CD4-positive, alpha-beta memory T cell (primary cell): ENCODE measurements around the gene UCP2. TPM values are rescaled to one million over a fixed set of nuclear protein-coding genes. Genes with fewer than 3 reads are reported as not detected.

Experiments
- CTCF ChIA-PET: fragments of 350-600 bp; sonication (Branson Sonifier 250); formaldehyde crosslinking; loops from one replicate; lab custom pipeline; 2021; ENCODE audit warnings: inconsistent platforms; ENCODE audit not compliant: partially characterized antibody; lab: Charles Lee
- POLR2A ChIA-PET: fragments of 350-600 bp; sonication (Branson Sonifier 250); formaldehyde crosslinking; loops from one replicate; lab custom pipeline; 2021; ENCODE audit not compliant: partially characterized antibody; lab: Charles Lee
- DNase-seq, 5 donors: peaks; one replicate each; pipeline versions ENCODE4 v3.0.0 to v3.0.0-alpha.2; 2020 to 2022; ENCODE audit warnings: mixed read lengths in 1 of 5
- H3K27ac ChIP-seq: one replicate; pipeline ENCODE4 v1.7.0; 2013; ENCODE audit warnings: low read depth, low read length
- H3K27me3 ChIP-seq: 2 replicates; pipeline ENCODE4 v1.7.0; 2013; ENCODE audit warnings: mild to moderate bottlenecking, low read length, moderate library complexity; ENCODE audit not compliant: insufficient read depth
- H3K36me3 ChIP-seq: 2 replicates; pipeline ENCODE4 v1.7.0; 2013; ENCODE audit warnings: mild to moderate bottlenecking, low read length, moderate library complexity; ENCODE audit not compliant: insufficient read depth
- H3K4me1 ChIP-seq: 2 replicates; pipeline ENCODE4 v1.7.0; 2013; ENCODE audit warnings: mild to moderate bottlenecking, low read length, moderate library complexity; ENCODE audit not compliant: insufficient read depth
- H3K4me3 ChIP-seq, 2 donors: one replicate each; pipeline ENCODE4 v1.7.0; 2013; ENCODE audit warnings: low read length in 2 of 2, mild to moderate bottlenecking in 1 of 2
- H3K9me3 ChIP-seq, 2 donors: one replicate each; pipeline ENCODE4 v1.7.0; 2013; ENCODE audit warnings: low read length in 2 of 2, control low read depth in 1 of 2; ENCODE audit not compliant: control insufficient read depth in 1 of 2
- H3K27ac Mint-ChIP-seq, 7 donors: one replicate each; pipeline ENCODE4 v1.8.0; 2020 to 2021; ENCODE audit warnings: mixed read lengths in 7 of 7, mild to moderate bottlenecking in 6 of 7, inconsistent platforms in 3 of 7, moderate library complexity in 3 of 7
- H3K27me3 Mint-ChIP-seq, 2 donors: one replicate each; pipeline ENCODE4 v1.8.0; 2020 to 2021; ENCODE audit warnings: mixed read lengths in 2 of 2
- H3K36me3 Mint-ChIP-seq, 2 donors: one replicate each; pipeline ENCODE4 v1.8.0; 2020 to 2021; ENCODE audit warnings: mixed read lengths in 2 of 2, inconsistent platforms in 1 of 2, mild to moderate bottlenecking in 1 of 2
- H3K4me1 Mint-ChIP-seq, 4 donors: one replicate each; pipeline ENCODE4 v1.8.0; 2020 to 2021; ENCODE audit warnings: mixed read lengths in 4 of 4, mild to moderate bottlenecking in 1 of 4
- H3K4me3 Mint-ChIP-seq, 8 donors: one replicate each; pipeline ENCODE4 v1.8.0; 2020 to 2021; ENCODE audit warnings: mixed read lengths in 8 of 8, mild to moderate bottlenecking in 7 of 8, moderate library complexity in 6 of 8, inconsistent platforms in 3 of 8
- H3K9me3 Mint-ChIP-seq, 8 donors: one replicate each; pipeline ENCODE4 v1.8.0; 2020 to 2021; ENCODE audit warnings: mixed read lengths in 8 of 8, mild to moderate bottlenecking in 5 of 8, inconsistent platforms in 3 of 8, moderate library complexity in 1 of 8
- intact Hi-C: fragments of 100-400 bp; cut with micrococcal nuclease; formaldehyde crosslinking; loops from one replicate; pipeline ENCODE4 v1.15.1; 2023
- polyA plus RNA-seq, 2 donors: library from polyadenylated mRNA; unstranded; fragments of 300-500 nt; fragmentation: Illumina TruSeq; gene quantifications; one replicate each; pipeline ENCODE4 v1.2.3, GENCODE V29; 2021
- total RNA-seq, 2 experiments: library from RNA; stranded (reverse); gene quantifications; one replicate each; pipeline ENCODE4 v1.2.3, GENCODE V29; 2021

UCP2 gene
- total and polyA plus RNA-seq, 4 experiments from 2014 or later: 325 to 1,459 (median 623) TPM

GRCh38 chr11:73996161-73996747 lies 13.6 kb upstream of the UCP2 start:
- H3K4me1 ChIP-seq: peaks cover 77% of the 10 kb centered on the region
- no peak for DNase-seq
- POLR2A ChIA-PET: interaction anchor here (0.8 to 38.4 kb wide), 5 partner anchors 11 to 235 kb away, joined by 3 to 2221 read pairs (median 10); partner anchors contain the start of genes UCP2 and UCP3
- Mint-ChIP-seq H3K4me1 (peaks cover 47 to 82% (median 60%) of the 10 kb centered on the region in 4 donors), H3K9me3 (no peaks in the 10 kb centered on the region), H3K27me3 (no peaks in the 10 kb centered on the region), H3K36me3 (peaks cover 6 to 8% of the 10 kb centered on the region in 2 donors), H3K4me3 (peak overlapping the region; percentile 68 to 88 (median 82)), H3K27ac (peak overlapping the region; percentile 96 to 99 (median 98))
- intact Hi-C loops: loop anchor here (2.0 kb wide), 1 partner anchor 15 kb away; no protein-coding TSS in a partner anchor
- no peaks in the 10 kb centered on the region for H3K27me3 ChIP-seq
- H3K27ac ChIP-seq: peak overlapping the region; percentile 81
- H3K4me3 ChIP-seq: peak overlapping the region in 1 of 2 donors; percentile 8
- CTCF ChIA-PET: interaction anchor here (0.7 to 4.1 kb wide), 4 partner anchors 9 to 32 kb away, joined by 3 to 23 read pairs (median 13); no protein-coding TSS in a partner anchor
- no peaks in the 10 kb centered on the region for H3K9me3 ChIP-seq
- no peaks in the 10 kb centered on the region for H3K36me3 ChIP-seq

- no peaks in the 10 kb centered on the region for H3K27me3 ChIP-seq
- DNase-seq: peak; percentile 76 to 87 (median 81)
- H3K4me3 ChIP-seq: peak overlapping the region; percentile 8 to 25
- POLR2A ChIA-PET: interaction anchor here (0.8 to 38.4 kb wide), 8 partner anchors 11 to 234 kb away, joined by 3 to 2221 read pairs (median 6); partner anchors contain the start of genes C2CD3, PPME1, UCP2 and UCP3
- intact Hi-C loops: loop anchor here (1.0 to 2.0 kb wide), 3 partner anchors 10 to 15 kb away; no protein-coding TSS in a partner anchor
- H3K27ac Mint-ChIP-seq: peak overlapping the region; percentile 96 to 99 (median 98)
- peaks cover 49 to 82% (median 63%) of the 10 kb centered on the region in 4 donors for H3K4me1 Mint-ChIP-seq
- no peaks in the 10 kb centered on the region for H3K9me3 ChIP-seq
- CTCF ChIA-PET: interaction anchor here (0.7 to 4.1 kb wide), 6 partner anchors 9 to 32 kb away, joined by 3 to 23 read pairs (median 10); no protein-coding TSS in a partner anchor
- H3K36me3 Mint-ChIP-seq: peaks cover 2 to 3% of the 10 kb centered on the region in 2 donors
- no peaks in the 10 kb centered on the region for H3K36me3 ChIP-seq
- H3K4me1 ChIP-seq: peaks cover 82% of the 10 kb centered on the region
- no peaks in the 10 kb centered on the region for H3K27me3 Mint-ChIP-seq
- H3K4me3 Mint-ChIP-seq: peak overlapping the region; percentile 68 to 88 (median 82)
- H3K9me3 Mint-ChIP-seq: no peaks in the 10 kb centered on the region
- H3K27ac ChIP-seq: peak overlapping the region; percentile 81
Measured at GRCh38 chr11:73995731-73996130, 13.1 kb upstream of the UCP2 start.

GRCh38 chr11:73995247-73995646 lies 12.6 kb upstream of the UCP2 start:
- H3K9me3 Mint-ChIP-seq: no peaks in the 10 kb centered on the region

GRCh38 chr11:73991471-73992006 lies 8.9 kb upstream of the UCP2 start:
- ChIA-PET POLR2A (interaction anchor here (35.3 to 38.4 kb wide), 2 partner anchors 10 to 15 kb away, joined by 2221 read pairs; partner anchors contain the start of genes UCP2 and UCP3), CTCF (interaction anchor here (1.0 kb wide), 1 partner anchor 12 kb away, joined by 3 read pairs; no protein-coding TSS in a partner anchor)
- Mint-ChIP-seq H3K4me1 (peaks cover 30 to 57% (median 43%) of the 10 kb centered on the region in 4 donors), H3K4me3 (peak overlapping the region in 5 of 8 donors; percentile 18 to 68 (median 57)), H3K9me3 (no peaks in the 10 kb centered on the region), H3K36me3 (peaks cover 0 to 2% of the 10 kb centered on the region in 2 donors), H3K27me3 (no peaks in the 10 kb centered on the region), H3K27ac (peak overlapping the region; percentile 77 to 95 (median 90))
- Histone ChIP-seq H3K9me3 (no peaks in the 10 kb centered on the region), H3K36me3 (no peaks in the 10 kb centered on the region), H3K4me1 (peaks cover 60% of the 10 kb centered on the region), H3K4me3 (no peak overlapping the region), H3K27me3 (no peaks in the 10 kb centered on the region), H3K27ac (peak overlapping the region; percentile 56)
- intact Hi-C loops: no loop called here
- DNase-seq: peak in 1 of 5 donors; percentile 39

More at GRCh38 chr11:73995247-73995646, 12.6 kb upstream of the UCP2 start:
- peak overlapping the region; percentile 81 for H3K27ac ChIP-seq
- H3K4me1 ChIP-seq: peaks cover 86% of the 10 kb centered on the region
- H3K9me3 ChIP-seq: no peaks in the 10 kb centered on the region
- H3K4me3 ChIP-seq: peak overlapping the region; percentile 8 to 25
- Mint-ChIP-seq H3K27me3 (no peaks in the 10 kb centered on the region), H3K27ac (peak overlapping the region; percentile 96 to 99 (median 98)), H3K36me3 (peaks cover 0 to 2% of the 10 kb centered on the region in 2 donors), H3K4me3 (peak overlapping the region; percentile 68 to 88 (median 82)), H3K4me1 (peaks cover 48 to 83% (median 64%) of the 10 kb centered on the region in 4 donors)
- ChIA-PET CTCF (interaction anchor here (1.0 to 4.1 kb wide), 9 partner anchors 10 to 38 kb away, joined by 3 to 23 read pairs (median 5); no protein-coding TSS in a partner anchor), POLR2A (interaction anchor here (1.1 to 38.4 kb wide), 9 partner anchors 12 to 234 kb away, joined by 3 to 2221 read pairs (median 5); partner anchors contain the start of genes C2CD3, PPME1, UCP2 and UCP3)
- peak; percentile 69 to 90 (median 87) for DNase-seq
- no peaks in the 10 kb centered on the region for H3K36me3 ChIP-seq
- H3K27me3 ChIP-seq: no peaks in the 10 kb centered on the region
- intact Hi-C loops: loop anchor here (1.0 kb wide), 2 partner anchors 10 to 15 kb away; no protein-coding TSS in a partner anchor

- intact Hi-C loops: no loop called here
- Mint-ChIP-seq H3K9me3 (no peaks in the 10 kb centered on the region), H3K27me3 (no peaks in the 10 kb centered on the region), H3K4me1 (peaks cover 24 to 49% (median 37%) of the 10 kb centered on the region in 4 donors), H3K4me3 (peak overlapping the region in 2 of 8 donors; percentile 18 to 68), H3K36me3 (no peaks in the 10 kb centered on the region), H3K27ac (peak overlapping the region; percentile 64 to 95 (median 87))
- no peak overlapping the region for H3K4me3 ChIP-seq
- H3K4me1 ChIP-seq: peaks cover 52% of the 10 kb centered on the region
- POLR2A ChIA-PET: interaction anchor here (35.3 to 38.4 kb wide), 2 partner anchors 9 to 16 kb away, joined by 2221 read pairs; partner anchors contain the start of genes UCP2 and UCP3
- no peak overlapping the region for H3K27ac ChIP-seq
- no peak for DNase-seq
- H3K27me3 ChIP-seq: no peaks in the 10 kb centered on the region
- no peaks in the 10 kb centered on the region for H3K9me3 ChIP-seq
- CTCF ChIA-PET: interaction anchor here (1.0 to 1.6 kb wide), 3 partner anchors 11 to 21 kb away, joined by 4 to 5 read pairs (median 4); no protein-coding TSS in a partner anchor
- H3K36me3 ChIP-seq: no peaks in the 10 kb centered on the region
Measured at GRCh38 chr11:73990730-73991129, 8.1 kb upstream of the UCP2 start.

GRCh38 chr11:73989156-73989555 lies 6.5 kb upstream of the UCP2 start:
- POLR2A ChIA-PET: interaction anchor here (35.3 to 38.4 kb wide), 2 partner anchors 8 to 18 kb away, joined by 2221 read pairs; partner anchors contain the start of genes UCP2 and UCP3
- Mint-ChIP-seq H3K36me3 (no peaks in the 10 kb centered on the region), H3K4me1 (peaks cover 18 to 41% (median 28%) of the 10 kb centered on the region in 4 donors), H3K27me3 (no peaks in the 10 kb centered on the region), H3K9me3 (no peaks in the 10 kb centered on the region), H3K27ac (peak overlapping the region in 1 of 7 donors; percentile 53), H3K4me3 (no peak overlapping the region)
- no peak for DNase-seq
- Histone ChIP-seq H3K36me3 (no peaks in the 10 kb centered on the region), H3K4me1 (peaks cover 43% of the 10 kb centered on the region), H3K9me3 (no peaks in the 10 kb centered on the region), H3K27ac (no peak overlapping the region), H3K27me3 (no peaks in the 10 kb centered on the region), H3K4me3 (no peak overlapping the region)
- intact Hi-C loops: no loop called here
- CTCF ChIA-PET: interaction anchor here (1.6 kb wide), 1 partner anchor 16 kb away, joined by 5 read pairs; no protein-coding TSS in a partner anchor
